NCI-H345 treated with DMSO at 0.1 percent for 48 hours (cell line): Measurements from ENCODE around the gene PCBP1.
"Not testable (repeated sequence)": the region's sequence is repeated elsewhere in the genome, so short reads cannot be mapped to it uniquely, and the experiment has no call there.

ENCODE experiments used
- DNase-seq: peaks from one replicate; lab custom pipeline; 2025; ENCODE audit not compliant: unreplicated experiment; lab: John Stamatoyannopoulos, UW

Gene PCBP1

GRCh38 chr2:70080610-70081200, 6.6 kb upstream of the PCBP1 start:
- no peak for DNase-seq

DNA sequence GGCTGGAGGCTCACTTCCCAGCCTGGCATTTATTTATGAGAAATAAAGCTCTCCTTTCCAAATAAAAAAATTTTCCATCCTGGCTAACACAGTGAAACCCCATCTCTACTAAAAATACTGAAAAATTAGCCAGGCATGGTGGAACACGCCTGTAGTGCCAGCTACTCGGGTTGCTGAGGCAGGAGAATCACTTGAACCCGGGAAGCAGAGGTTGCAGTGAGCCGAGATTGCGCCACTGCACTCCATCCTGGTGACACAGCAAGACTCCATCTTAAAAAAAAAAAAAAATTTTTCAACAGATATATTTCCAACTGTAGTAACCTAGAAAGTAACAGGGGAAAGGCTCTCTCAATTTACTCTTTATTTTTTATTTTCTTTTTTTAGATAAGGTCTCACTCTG, 6.1 kb upstream of the PCBP1 start:
- no peak for DNase-seq

DNA sequence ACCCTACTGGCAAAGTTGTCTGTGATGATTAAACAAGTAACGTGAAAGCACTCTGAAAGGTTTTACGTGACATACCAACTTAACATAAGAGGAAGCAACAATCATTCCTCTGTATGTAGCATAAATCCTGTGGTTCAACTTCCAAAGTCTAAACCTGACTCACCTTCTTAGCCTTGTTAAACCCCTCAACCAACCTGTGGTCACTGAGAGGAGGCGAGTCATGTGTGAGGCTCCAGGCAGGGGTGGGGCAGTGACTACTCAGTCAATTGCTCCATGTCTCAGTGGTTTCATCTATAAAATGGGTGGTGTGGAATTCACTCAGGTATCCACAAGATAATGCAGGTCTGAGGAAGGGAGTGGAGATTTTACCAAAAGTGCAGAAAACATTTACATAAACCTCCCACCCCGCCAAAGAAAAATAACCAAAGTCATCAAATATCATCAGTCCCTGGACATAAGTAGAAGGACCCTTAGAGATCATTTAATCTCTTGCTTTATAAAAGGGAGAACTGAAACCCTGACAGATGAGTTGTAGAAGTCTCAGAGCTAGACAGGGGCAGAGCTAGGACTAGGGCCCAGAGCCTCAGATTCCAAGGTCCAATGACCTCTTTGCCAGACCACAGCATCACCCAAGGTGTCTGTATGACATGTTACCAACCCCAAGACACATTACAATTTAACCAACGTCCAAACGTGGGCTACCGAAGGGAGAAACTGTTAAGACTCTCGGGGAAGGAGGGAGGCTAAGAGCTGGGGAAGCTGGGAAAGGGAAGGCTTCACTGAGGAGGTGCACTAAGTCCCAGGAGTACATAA, 3.7 kb upstream of the PCBP1 start:
- no peak for DNase-seq

DNA sequence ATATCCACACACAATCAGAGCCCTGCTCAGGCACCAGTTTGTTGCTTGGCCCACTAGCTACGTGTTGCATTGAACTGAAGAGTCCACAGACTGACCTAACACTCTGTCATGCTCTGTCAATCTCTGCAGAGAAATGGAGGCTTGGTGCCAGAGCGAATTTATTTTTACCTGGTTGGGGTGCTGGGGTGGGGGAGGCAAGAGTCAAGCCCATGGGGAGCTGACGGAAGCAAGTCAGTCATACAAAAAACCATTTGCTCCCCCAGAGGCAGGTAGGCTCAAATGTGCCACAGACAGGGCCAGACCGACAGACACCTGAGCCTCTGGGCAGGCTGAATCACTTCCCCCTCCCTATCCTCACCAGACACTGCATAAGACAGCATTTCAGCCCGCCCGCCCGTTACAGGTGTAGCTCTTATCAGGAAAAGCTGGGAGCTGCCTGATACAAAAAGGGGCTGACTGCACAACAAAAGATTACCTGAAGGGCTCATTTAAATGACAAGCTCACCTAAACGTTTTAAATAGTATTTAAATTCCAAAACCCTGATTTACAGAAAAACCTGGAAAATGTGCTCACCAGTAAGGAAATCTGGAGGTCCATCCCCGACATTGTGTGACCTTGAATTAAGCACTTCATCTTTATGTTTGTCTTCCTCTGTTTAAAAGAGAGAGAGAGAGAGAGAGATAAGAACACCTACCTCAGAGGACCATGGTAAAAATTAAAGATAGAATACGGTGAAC, 2.1 kb upstream of the PCBP1 start:
- no peak for DNase-seq

DNA sequence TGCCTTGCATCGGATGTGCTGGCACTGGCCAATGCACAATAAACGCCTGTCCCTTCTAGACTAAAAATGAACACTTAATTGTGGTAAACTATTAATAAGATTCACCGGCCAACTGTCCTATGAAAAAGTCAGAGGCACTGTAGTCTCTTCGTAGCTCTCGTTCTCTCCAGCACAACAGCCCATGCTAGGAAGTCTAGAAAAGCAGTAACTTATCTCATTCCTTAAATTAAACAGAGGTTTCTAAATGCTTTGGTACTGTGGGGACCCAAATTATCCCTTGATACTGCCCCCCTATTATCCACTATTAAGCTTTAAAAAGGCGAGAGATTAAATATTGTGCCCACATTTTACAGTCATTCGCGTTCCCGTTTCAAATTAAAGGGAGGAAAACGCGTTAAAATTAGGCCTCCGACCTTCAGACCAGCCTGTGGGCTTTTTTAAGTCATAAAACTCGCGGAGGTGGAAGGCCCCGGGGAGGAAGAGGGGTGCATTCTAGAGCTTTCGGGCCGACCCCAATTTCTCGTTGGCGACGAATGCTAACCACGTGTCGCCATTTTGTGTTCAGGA, 1.5 kb upstream of the PCBP1 start:
- DNase-seq: no peak

DNA sequence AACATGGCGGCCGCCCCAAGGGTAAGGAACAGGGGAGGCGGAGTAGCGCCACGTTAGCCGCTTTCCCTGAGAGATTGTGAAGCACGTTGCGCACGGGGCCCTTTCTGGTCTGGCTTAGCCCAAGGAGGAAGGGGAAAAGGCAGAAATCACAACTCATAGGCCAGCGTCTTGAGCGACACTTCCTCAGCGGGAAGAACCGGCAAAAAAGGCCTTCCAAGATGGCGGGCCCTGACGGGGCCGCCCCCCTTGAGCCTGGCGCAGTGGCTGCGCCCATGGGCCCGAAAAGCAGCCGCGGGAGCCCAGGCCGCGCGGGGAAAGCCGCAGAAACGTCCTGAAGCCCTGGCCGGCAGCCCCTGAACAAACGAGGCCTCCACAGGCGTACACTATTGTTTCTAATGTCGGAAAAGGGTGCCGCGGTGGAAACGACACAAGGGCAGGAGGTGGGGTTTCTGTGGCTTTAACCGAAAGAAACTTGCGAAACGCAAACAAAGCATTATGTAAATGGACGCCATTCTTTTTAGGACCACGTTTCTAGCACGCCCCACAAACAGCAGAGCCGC, 919 bp upstream of the PCBP1 start:
- peak; percentile 50 for DNase-seq

GRCh38 chr2:70087702-70088597, 673 bp downstream of the PCBP1 start:
- DNase-seq: no peak

GRCh38 chr2:70088598-70089219, 1.4 kb downstream of the PCBP1 start:
- DNase-seq: no peak

DNA sequence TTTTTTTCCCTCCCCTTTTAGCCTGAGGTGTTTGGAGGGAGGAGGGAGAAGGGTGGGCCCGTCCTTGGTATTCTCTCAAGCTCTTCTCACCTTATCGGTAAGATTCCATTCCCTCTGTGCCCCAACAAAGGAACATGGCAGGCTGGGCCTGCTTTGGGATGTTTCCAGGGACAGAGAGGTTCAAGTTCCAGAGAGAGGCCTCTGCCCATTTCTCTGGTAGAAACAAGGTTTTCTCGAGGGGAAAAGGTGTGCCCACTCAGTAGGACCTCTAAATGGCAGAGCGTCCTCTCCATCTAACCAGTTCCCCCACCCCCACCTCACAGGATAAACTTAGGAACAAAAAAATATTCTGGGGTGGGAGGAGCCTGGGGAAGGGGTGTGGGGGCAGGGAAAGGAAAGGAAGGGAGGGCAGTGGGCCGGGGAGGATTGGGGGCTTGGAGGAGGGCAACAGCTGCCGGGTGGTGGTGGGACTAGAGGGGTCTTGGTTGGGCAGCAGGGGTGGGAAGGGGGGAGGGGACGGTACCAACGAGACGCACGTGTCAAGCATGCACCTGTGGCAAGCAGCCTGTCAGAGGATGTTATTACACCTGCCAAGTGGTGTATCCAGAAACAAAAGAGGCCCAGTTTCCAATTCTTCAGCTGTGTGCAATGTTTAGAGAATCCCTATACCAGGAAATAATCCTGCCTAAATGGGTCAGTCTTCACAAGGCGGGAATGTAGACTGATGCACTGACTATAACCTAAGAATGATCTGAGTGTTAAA, 2.1 kb downstream of the PCBP1 start:
- no peak for DNase-seq

GRCh38 chr2:70089983-70090525, 2.8 kb downstream of the PCBP1 start:
- peak; percentile 6 for DNase-seq

GRCh38 chr2:70090706-70091334, 3.5 kb downstream of the PCBP1 start:
- DNase-seq: no peak

- DNase-seq: no peak
Measured at GRCh38 chr2:70091364-70091763, 4.1 kb downstream of the PCBP1 start.

DNA sequence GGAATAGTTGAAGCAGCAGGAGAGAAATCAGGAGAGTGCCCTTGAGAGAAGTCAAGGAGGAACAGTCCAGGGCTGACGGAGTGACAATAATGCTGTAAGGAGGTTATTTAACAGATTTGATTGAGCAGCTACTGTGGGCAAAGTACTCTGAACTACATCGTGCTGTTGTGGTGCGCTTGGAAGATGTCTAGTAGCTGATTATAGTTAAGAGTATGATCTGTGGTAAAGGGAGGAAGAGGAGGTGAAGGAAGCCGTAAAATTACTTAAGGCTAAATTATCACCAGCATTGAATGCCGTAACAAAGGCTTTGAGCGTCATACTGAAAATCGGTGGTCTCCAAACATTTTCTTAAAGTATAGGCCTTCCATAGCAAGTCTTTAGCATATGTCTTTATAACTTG, 4.5 kb downstream of the PCBP1 start:
- DNase-seq: no peak

GRCh38 chr2:70092576-70093243, 5.4 kb downstream of the PCBP1 start:
- DNase-seq: not testable (repeated sequence)

- DNase-seq: no peak
Measured at GRCh38 chr2:70094171-70094977, 7.1 kb downstream of the PCBP1 start.

DNA sequence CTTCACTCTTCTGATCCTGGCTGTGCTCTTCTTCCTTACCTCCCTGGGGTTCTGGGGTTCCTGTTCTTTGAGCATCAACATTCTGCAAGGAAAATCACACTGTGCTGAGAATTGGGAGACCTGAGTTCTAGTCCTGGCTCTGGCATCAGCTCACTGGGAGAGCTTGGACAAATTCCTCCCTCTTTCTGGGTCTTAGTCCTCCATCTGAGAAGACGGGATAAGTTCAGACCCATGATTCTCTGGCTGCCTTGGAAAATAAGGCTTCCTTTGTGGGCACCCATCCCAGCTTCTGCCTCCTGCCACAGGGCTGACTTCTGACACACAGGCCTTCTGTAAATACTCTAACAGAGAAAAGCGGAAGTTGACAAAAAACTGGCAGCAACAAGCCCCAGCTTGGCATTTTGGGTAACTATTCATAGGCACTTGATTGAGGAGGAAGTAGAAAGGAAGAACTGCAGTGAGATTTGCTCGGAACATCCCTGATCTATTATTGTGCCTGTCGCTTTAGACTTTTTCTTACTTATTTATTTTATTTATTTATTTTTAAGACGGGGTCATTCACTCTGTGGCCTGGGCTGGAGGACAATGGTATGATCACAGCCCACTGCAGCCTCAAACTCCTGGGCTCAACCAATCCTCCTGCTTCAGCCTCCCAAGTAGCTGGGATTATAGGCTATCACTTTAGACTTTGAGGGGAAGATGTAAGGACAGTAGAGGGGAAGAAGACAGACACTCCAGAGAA, 7.9 kb downstream of the PCBP1 start:
- DNase-seq: no peak
